HG02938 (cell line): ENCODE measurements around the gene LMBRD1.

Experiments used
- ATAC-seq: cut with Tn5 transposase; IDR thresholded peaks from one replicate; pipeline ENCODE4 v1.9.1; 2021; ENCODE audit warnings: mild to moderate bottlenecking, moderate library complexity; ENCODE audit not compliant: unreplicated experiment

LMBRD1 gene

DNA sequence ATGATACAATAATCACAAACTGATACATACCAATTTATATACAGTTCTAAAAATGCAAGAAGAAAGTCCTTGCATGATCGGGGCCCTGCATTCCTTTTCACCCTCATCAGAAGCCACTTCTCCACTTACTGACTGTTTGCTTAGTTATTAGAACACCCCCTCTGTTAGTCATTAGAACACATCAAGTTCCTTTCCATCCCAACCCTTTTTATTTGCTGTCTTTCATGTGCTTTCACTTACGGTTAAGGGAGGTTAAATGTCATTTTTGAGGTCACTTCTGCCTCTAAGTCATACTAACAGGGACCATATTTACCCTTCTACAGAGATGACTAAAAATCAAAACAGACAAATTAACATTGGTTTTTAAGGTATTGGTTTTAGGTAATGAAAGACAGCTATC is 149.1 kb downstream of the LMBRD1 start:
- no peak for ATAC-seq

DNA sequence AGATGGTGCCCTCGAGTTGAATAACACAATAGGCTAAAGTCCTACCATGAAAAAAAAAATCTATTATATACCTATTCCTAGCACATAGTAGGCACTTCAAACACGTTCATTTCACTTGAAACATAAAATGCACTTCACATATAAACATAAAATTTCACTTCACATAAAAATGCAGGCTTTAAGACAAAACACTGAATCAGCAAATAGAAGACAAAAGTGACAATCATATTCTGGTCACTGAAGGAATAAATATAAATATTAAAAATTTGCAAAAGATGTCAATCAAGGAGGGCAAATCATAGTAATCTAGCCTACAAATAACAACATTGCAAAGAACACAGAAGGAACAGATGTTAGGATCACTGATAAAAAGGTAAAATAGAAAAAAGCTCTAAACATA is 153.1 kb downstream of the LMBRD1 start:
- ATAC-seq = no peak

DNA sequence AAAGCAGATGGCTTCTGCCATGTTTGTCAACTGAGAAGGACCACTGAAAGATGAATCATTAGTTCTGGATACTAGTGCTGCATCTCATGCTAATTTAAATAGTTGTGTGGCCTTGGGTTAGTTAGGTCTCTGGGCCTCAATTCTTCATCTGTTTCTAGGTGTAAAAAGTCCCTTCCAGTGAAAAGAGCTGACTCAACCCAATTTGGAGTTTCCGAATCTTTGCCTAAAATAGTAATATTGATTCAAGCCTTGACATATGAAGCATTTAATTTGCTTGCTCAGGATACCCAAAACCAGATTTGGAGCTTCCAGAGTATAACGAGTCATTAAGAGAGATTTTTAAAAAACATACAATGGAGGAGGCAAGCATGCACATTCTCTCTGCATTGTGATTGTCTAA is 163.9 kb downstream of the LMBRD1 start:
- ATAC-seq = no peak

DNA sequence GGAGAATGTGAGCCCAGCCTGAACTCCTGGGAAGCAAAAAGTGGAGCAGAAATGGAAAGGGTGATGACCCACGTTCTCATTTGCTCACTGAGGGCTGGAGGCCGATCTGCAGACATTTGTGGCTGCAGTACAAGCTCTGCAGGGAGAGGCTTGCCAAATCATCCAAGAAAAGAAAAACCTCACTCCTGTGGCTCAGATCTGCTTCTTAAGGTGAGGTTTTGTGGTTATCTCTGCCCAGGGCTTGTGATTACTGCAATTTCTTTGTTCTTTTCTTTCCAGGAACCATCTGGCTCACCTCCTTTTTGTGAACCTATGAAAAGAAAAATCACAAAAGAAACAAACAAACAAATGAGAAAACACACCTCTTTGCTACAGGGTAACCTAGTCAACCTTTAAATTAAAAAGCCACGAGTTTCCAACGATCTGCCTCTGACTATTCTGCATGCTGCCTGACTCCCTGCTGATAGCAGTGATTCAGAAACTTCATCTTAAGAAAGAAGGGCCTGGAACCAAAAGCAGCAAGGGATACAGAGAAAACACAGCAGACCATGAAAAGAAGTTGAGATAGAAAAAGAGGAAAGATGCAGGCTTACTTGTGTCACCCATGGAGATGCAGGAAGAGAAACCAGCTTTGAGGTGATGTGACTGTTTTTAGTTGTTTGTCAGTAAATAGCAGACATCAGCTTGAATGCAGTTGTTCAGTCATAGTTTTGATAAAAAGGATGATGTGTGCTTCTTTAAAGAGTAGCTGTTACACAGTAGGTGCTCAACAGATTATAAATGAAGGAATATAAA is 165.1 kb downstream of the LMBRD1 start:
- no peak for ATAC-seq

- ATAC-seq = no peak
Measured at GRCh38 chr6:69630767-69631166, 166.0 kb downstream of the LMBRD1 start.

GRCh38 chr6:69627625-69628024 is 169.2 kb downstream of the LMBRD1 start:
- ATAC-seq = no peak

GRCh38 chr6:69624944-69625343 is 171.9 kb downstream of the LMBRD1 start:
- no peak for ATAC-seq
